ENCODE data around the gene FMNL2.

DNA sequence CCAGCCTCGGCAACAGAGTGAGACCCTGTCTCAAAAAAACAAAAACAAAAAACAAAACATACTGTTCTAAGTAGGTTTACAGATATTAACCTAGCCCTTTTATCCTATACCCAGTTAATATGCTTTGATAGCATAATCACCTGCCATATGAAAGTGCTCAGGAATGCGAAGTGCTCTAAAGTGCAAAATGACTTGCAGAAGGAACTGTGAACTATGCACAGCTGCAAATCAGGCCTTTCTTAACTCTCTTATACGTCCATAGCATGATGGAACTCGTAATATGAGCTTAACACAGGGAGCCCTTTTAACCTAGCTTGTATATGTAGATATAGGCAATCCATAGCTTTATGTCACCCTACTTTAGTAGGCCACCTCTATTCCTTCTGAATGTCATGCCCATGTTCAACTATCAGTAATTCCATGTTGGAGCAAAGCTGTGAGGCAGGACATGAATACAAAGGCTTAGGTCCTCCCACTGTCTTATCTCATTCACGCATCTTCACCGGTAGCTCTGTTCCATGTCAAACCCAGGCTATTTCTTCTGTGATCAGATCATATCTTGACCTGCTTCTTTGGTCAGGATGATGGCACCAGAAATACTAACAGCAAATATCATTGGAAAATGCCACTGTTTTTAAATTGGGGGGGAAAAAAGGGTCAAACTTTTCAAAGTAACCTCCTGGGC lies 309.4 kb downstream of the FMNL2 start:
- TF ChIP-seq EZH2phosphoT487 (IDR thresholded peaks at IDR 0.05; ENCODE audit: insufficient read depth, low read depth) (no peak), EZH2 (IDR thresholded peaks at IDR 0.05; ENCODE audit: insufficient read depth, poor library complexity, severe bottlenecking) (no peak)
